Keratinocyte (primary cell): ENCODE results near the gene ROR1. TPM values are rescaled to one million over a fixed set of nuclear protein-coding genes. Genes with fewer than 3 reads are reported as not detected.

ENCODE experiments used
- DNase-seq: peaks from one replicate; pipeline ENCODE4 v3.0.0-alpha.2; 2011; ENCODE audit warnings: low read depth, missing footprints, low spot score
- FAIRE-seq: peaks from 2 replicates; lab custom pipeline; 2011; peaks lifted over from hg19 to GRCh38; lab: Jason Lieb, UNC
- H2AFZ ChIP-seq: 2 replicates; pipeline ENCODE4 v1.6.0; 2012; ENCODE audit warnings: low read length, control low read depth, inconsistent platforms; ENCODE audit not compliant: control insufficient read depth
- H3K27ac ChIP-seq: 2 replicates; pipeline ENCODE4 v1.5.1; 2011; ENCODE audit warnings: low read length; ENCODE audit not compliant: control insufficient read depth, insufficient read depth
- H3K27me3 ChIP-seq: 3 replicates; pipeline ENCODE4 v1.6.0; 2011; ENCODE audit warnings: low read length; ENCODE audit not compliant: control insufficient read depth, insufficient read depth; ENCODE audit errors: extremely low read depth
- H3K36me3 ChIP-seq, 2 experiments: 2 replicates in 1 of 2; 3 replicates in 1 of 2; pipeline ENCODE4 v1.5.1; 2011; ENCODE audit warnings: low read length in 2 of 2, mild to moderate bottlenecking in 1 of 2; ENCODE audit not compliant: control insufficient read depth in 2 of 2, insufficient read depth in 2 of 2; ENCODE audit errors: extremely low read depth in 1 of 2
- H3K4me1 ChIP-seq: 3 replicates; pipeline ENCODE4 v1.5.1; 2011; ENCODE audit warnings: low read length; ENCODE audit not compliant: control insufficient read depth, insufficient read depth; ENCODE audit errors: extremely low read depth
- H3K4me2 ChIP-seq: 3 replicates; pipeline ENCODE4 v1.6.0; 2011; ENCODE audit warnings: low read depth, low read length; ENCODE audit not compliant: control insufficient read depth, insufficient read depth; ENCODE audit errors: extremely low read depth
- H3K4me3 ChIP-seq, 3 experiments: fragments of 200-600 bp in 1 of 3; sonication (generic) in 1 of 3; 2 replicates in 2 of 3; 3 replicates in 1 of 3; pipeline ENCODE4 v1.5.1; 2011 to 2016; ENCODE audit warnings: low read length in 3 of 3, mild to moderate bottlenecking in 3 of 3, control low read depth in 2 of 3, inconsistent platforms in 1 of 3, low read depth in 1 of 3, mixed read lengths in 1 of 3, mixed run types in 1 of 3, moderate library complexity in 1 of 3; ENCODE audit not compliant: control insufficient read depth in 2 of 3, insufficient read depth in 2 of 3; ENCODE audit errors: extremely low read depth in 1 of 3
- H3K79me2 ChIP-seq: 2 replicates; pipeline ENCODE4 v1.6.0; 2012; ENCODE audit warnings: low read length; ENCODE audit not compliant: control insufficient read depth, insufficient read depth
- H3K9ac ChIP-seq: 3 replicates; pipeline ENCODE4 v1.6.0; 2011; ENCODE audit warnings: low read length; ENCODE audit not compliant: control insufficient read depth, insufficient read depth; ENCODE audit errors: extremely low read depth
- H3K9me1 ChIP-seq: 3 replicates; pipeline ENCODE4 v1.6.0; 2011; ENCODE audit warnings: low read length; ENCODE audit not compliant: control insufficient read depth, insufficient read depth; ENCODE audit errors: extremely low read depth
- H3K9me3 ChIP-seq: 2 replicates; pipeline ENCODE4 v1.5.1; 2012; ENCODE audit warnings: low read depth, low read length; ENCODE audit not compliant: control insufficient read depth
- H4K20me1 ChIP-seq: 3 replicates; pipeline ENCODE4 v1.6.0; 2011; ENCODE audit warnings: low read length; ENCODE audit not compliant: control insufficient read depth, insufficient read depth; ENCODE audit errors: extremely low read depth
- CTCF ChIP-seq, 3 experiments: IDR thresholded peaks in 1 of 3; conservative IDR thresholded peaks in 1 of 3; optimal IDR thresholded peaks in 1 of 3; 2 replicates in 2 of 3; 3 replicates in 1 of 3; pipeline versions ENCODE3 to v1.5.1; 2011; ENCODE audit warnings: low read length in 3 of 3, mild to moderate bottlenecking in 3 of 3, moderate library complexity in 2 of 3, control low read depth in 1 of 3, inconsistent platforms in 1 of 3; ENCODE audit not compliant: insufficient read depth in 2 of 3; ENCODE audit errors: extremely low read depth in 1 of 3
- EZH2 ChIP-seq: IDR thresholded peaks from one replicate; pipeline ENCODE4 v1.6.1; 2012; ENCODE audit warnings: inconsistent platforms, mild to moderate bottlenecking, low read length, moderate library complexity
- dilution Hi-C: fragments of 300-500 bp; cut with MboI; formaldehyde crosslinking; loops from one replicate; pipeline ENCODE4 v1.7.0; 2020; ENCODE audit warnings: low sequenced_read_pairs; ENCODE audit not compliant: extremely low pct_ligation_motif_present
- polyA plus RNA-seq, 5 experiments: library from polyadenylated mRNA; depleted of rRNA in 3 of 5; stranded (reverse) in 3 of 5; stranded (forward) in 1 of 5; unstranded in 1 of 5; fragments of >200 nt; gene quantifications; 1 replicate in 1 of 5; 2 replicates in 3 of 5; 3 replicates in 1 of 5; pipeline versions ENCODE4 v1.2.1 to v1.2.3, GENCODE V29; 2011 to 2012; ENCODE audit warnings: missing spikeins in 2 of 5, low read depth in 1 of 5, low replicate concordance in 1 of 5

The ROR1 gene
- polyA plus RNA-seq, 1 donor (not counting 4 experiments of a cell fraction or from before 2014, with no cell fraction given) = 9.2 TPM

- no peak overlapping the region for H2AFZ ChIP-seq
- TF ChIP-seq EZH2 (no peak), CTCF (optimal IDR thresholded peaks at IDR 0.05 in 1 of 3, IDR thresholded peaks at IDR 0.05 in 1 of 3, conservative IDR thresholded peaks at IDR 0.05 in 1 of 3; ENCODE audit: extremely low read depth in 1 of 3, insufficient read depth in 2 of 3, low read length in 3 of 3) (no peak)
- FAIRE-seq = no peak
- DNase-seq = no peak
- H3K4me1 ChIP-seq = peaks cover 35% of the 10 kb centered on the region
- no peaks in the 10 kb centered on the region for H3K9me3 ChIP-seq
- no peak overlapping the region for H3K4me2 ChIP-seq
- dilution Hi-C loops = no loop called here
- no peaks in the 10 kb centered on the region for H3K36me3 ChIP-seq
- H3K9me1 ChIP-seq = no peaks in the 10 kb centered on the region
- no peaks in the 10 kb centered on the region for H3K27me3 ChIP-seq
- no peak overlapping the region for H3K27ac ChIP-seq
- no peak overlapping the region for H3K4me3 ChIP-seq
- no peak overlapping the region for H3K9ac ChIP-seq
- no peaks in the 10 kb centered on the region for H3K79me2 ChIP-seq
- H4K20me1 ChIP-seq = no peaks in the 10 kb centered on the region
These were observed 342.7 kb downstream of the ROR1 start for GRCh38 chr1:64116537-64116936.

GRCh38 chr1:64117492-64117891 is 343.7 kb downstream of the ROR1 start:
- Histone ChIP-seq H4K20me1 (no peaks in the 10 kb centered on the region), H3K36me3 (no peaks in the 10 kb centered on the region), H3K4me1 (peaks cover 35% of the 10 kb centered on the region), H3K9me3 (no peaks in the 10 kb centered on the region), H3K9ac (no peak overlapping the region), H3K4me3 (no peak overlapping the region), H3K27me3 (no peaks in the 10 kb centered on the region), H3K79me2 (no peaks in the 10 kb centered on the region), H3K4me2 (no peak overlapping the region), H3K27ac (no peak overlapping the region), H3K9me1 (no peaks in the 10 kb centered on the region), H2AFZ (no peak overlapping the region)
- dilution Hi-C loops = no loop called here
- DNase-seq (no peak), FAIRE-seq (peak; percentile 29)
- TF ChIP-seq EZH2 (no peak), CTCF (optimal IDR thresholded peaks at IDR 0.05 in 1 of 3, IDR thresholded peaks at IDR 0.05 in 1 of 3, conservative IDR thresholded peaks at IDR 0.05 in 1 of 3; ENCODE audit: extremely low read depth in 1 of 3, insufficient read depth in 2 of 3, low read length in 3 of 3) (no peak)
